ENCODE measurements around the gene TM6SF1. TPM values are rescaled to one million over a fixed set of nuclear protein-coding genes. Genes with fewer than 3 reads are reported as not detected.

Gene TM6SF1
- total RNA-seq, 2 experiments from 2014 or later, result not detected

GRCh38 chr15:83100097-83100646 is 7.3 kb upstream of the TM6SF1 start:
- peaks cover 56% of the 10 kb centered on the region for H3K27me3 Mint-ChIP-seq
- H3K4me1 Mint-ChIP-seq (ENCODE audit: low read depth), result no peaks in the 10 kb centered on the region

GRCh38 chr15:83102346-83102745 is 5.1 kb upstream of the TM6SF1 start:
- intact Hi-C loops (cut with DNase I, micrococcal nuclease), result no loop called here

More at GRCh38 chr15:83100097-83100646, 7.3 kb upstream of the TM6SF1 start:
- Histone ChIP-seq H3K27me3 (ENCODE audit: control insufficient read depth in 1 of 2, insufficient read depth in 2 of 2, low read length in 2 of 2) (peaks cover 9 to 15% of the 10 kb centered on the region in 2 experiments), H3K27ac (ENCODE audit: low read depth in 1 of 2, low read length in 2 of 2) (no peak overlapping the region), H3K9me3 (ENCODE audit: control insufficient read depth in 1 of 2, insufficient read depth in 1 of 2, low read length in 2 of 2) (no peaks in the 10 kb centered on the region), H3K4me3 (ENCODE audit: low read length) (no peak overlapping the region), H3K36me3 (ENCODE audit: insufficient read depth, low read length) (no peaks in the 10 kb centered on the region), H3K4me1 (ENCODE audit: insufficient read depth, low read length) (no peaks in the 10 kb centered on the region)
- Mint-ChIP-seq H3K4me3 (no peak overlapping the region), H3K27ac (no peak overlapping the region), H3K9me3 (no peaks in the 10 kb centered on the region), H3K36me3 (ENCODE audit: low read depth) (no peaks in the 10 kb centered on the region)
- intact Hi-C loops (cut with DNase I, micrococcal nuclease), result no loop called here
- CTCF ChIA-PET, result no interaction called here
- TF ChIP-seq CTCF (IDR thresholded peaks at IDR 0.05), result no peak
- POLR2A ChIA-PET, result no interaction called here
- ATAC-seq (ENCODE audit: poor library complexity), result no peak
- peak in 3 of 14 experiments; percentile 10 to 31 (median 23) for DNase-seq

GRCh38 chr15:83104141-83104540 is 3.3 kb upstream of the TM6SF1 start:
- CTCF ChIA-PET, result no interaction called here
- Histone ChIP-seq H3K9me3 (ENCODE audit: control insufficient read depth in 1 of 2, insufficient read depth in 1 of 2, low read length in 2 of 2) (peaks cover 0 to 10% of the 10 kb centered on the region in 2 experiments), H3K27ac (ENCODE audit: low read depth in 1 of 2, low read length in 2 of 2) (no peak overlapping the region), H3K36me3 (ENCODE audit: insufficient read depth, low read length) (no peaks in the 10 kb centered on the region), H3K27me3 (ENCODE audit: control insufficient read depth in 1 of 2, insufficient read depth in 2 of 2, low read length in 2 of 2) (peaks cover 23 to 34% of the 10 kb centered on the region in 2 experiments), H3K4me3 (ENCODE audit: low read length) (no peak overlapping the region), H3K4me1 (ENCODE audit: insufficient read depth, low read length) (peaks cover 10% of the 10 kb centered on the region)
- Mint-ChIP-seq H3K36me3 (ENCODE audit: low read depth) (no peaks in the 10 kb centered on the region), H3K4me1 (ENCODE audit: low read depth) (peaks cover 14% of the 10 kb centered on the region), H3K27ac (no peak overlapping the region), H3K9me3 (no peaks in the 10 kb centered on the region), H3K4me3 (no peak overlapping the region), H3K27me3 (peaks cover 69% of the 10 kb centered on the region)
- intact Hi-C loops (cut with DNase I, micrococcal nuclease), result no loop called here
- POLR2A ChIA-PET, result no interaction called here
- TF ChIP-seq CTCF (IDR thresholded peaks at IDR 0.05), result no peak
- no peak for ATAC-seq (ENCODE audit: poor library complexity)
- DNase-seq, result no peak

More at GRCh38 chr15:83102346-83102745, 5.1 kb upstream of the TM6SF1 start:
- Mint-ChIP-seq H3K4me3 (no peak overlapping the region), H3K36me3 (ENCODE audit: low read depth) (no peaks in the 10 kb centered on the region), H3K27me3 (peaks cover 60% of the 10 kb centered on the region), H3K27ac (no peak overlapping the region), H3K4me1 (ENCODE audit: low read depth) (peaks cover 4% of the 10 kb centered on the region), H3K9me3 (no peaks in the 10 kb centered on the region)
- POLR2A ChIA-PET, result no interaction called here
- ATAC-seq (ENCODE audit: poor library complexity), result no peak
- H3K27me3 ChIP-seq (ENCODE audit: control insufficient read depth in 1 of 2, insufficient read depth in 2 of 2, low read length in 2 of 2), result peaks cover 18 to 21% of the 10 kb centered on the region in 2 experiments
- TF ChIP-seq CTCF (IDR thresholded peaks at IDR 0.05), result no peak
- no peak overlapping the region for H3K27ac ChIP-seq (ENCODE audit: low read depth in 1 of 2, low read length in 2 of 2)
- H3K4me3 ChIP-seq (ENCODE audit: low read length), result no peak overlapping the region
- DNase-seq, result no peak
- H3K4me1 ChIP-seq (ENCODE audit: insufficient read depth, low read length), result no peaks in the 10 kb centered on the region
- CTCF ChIA-PET, result no interaction called here
- no peaks in the 10 kb centered on the region for H3K9me3 ChIP-seq (ENCODE audit: control insufficient read depth in 1 of 2, insufficient read depth in 1 of 2, low read length in 2 of 2)
- no peaks in the 10 kb centered on the region for H3K36me3 ChIP-seq (ENCODE audit: insufficient read depth, low read length)

Data from CD4-positive, alpha-beta T cell (primary cell).